Measurements from ENCODE around the gene TMEM151A.
"Not testable (repeated sequence)": the region's sequence is repeated elsewhere in the genome, so short reads cannot be mapped to it uniquely, and the experiment has no call there.

Gene TMEM151A

DNA sequence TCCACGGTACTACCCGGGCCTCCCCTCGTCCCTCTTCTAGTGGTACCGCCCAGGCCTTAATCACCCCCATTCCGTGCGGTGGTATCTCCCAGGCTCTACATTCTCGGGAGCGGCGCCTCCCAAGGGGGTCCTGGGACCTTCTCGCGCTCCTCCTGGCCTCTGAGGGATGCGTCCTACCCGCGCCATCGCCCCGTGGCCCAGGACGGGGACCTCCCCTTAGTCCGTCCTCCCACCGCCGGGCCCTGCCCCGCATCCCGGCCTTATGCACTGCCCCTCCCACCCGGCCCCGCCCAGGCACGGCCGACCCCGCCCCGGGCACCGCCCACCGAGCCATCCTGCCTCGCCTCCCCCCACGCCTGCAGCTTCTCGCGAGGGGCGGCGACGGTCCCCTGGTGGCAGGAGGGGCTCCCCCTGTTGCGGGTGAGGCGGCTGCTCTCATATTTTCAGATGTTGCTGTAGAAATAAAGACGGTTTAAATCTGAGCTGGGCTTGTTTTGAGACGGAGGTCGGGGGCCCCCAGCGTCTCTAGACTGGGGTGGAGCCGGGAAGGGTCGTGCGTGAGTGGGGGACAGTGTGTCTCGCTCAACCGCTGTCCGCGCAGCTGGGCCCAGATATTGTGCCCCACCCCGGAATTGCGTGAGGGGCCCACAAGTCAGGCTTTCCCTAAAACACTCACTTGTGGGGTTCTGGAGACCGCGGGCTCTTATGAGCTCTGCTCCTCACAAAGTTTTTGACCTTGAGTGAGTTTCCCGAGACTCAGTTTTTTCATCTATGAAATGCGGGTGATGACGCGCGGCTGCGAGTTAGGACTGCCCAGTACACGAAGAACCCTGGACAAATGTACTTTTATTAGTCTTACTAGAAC is 24.1 kb upstream of the TMEM151A start:
- DNase-seq = peak; percentile 86

GRCh38 chr11:66268244-66268951 is 23.3 kb upstream of the TMEM151A start, which contains the start of gene RAB1B:
RAB1B (plus strand) TSS chr11:66268639; CDS start chr11:66268680, 41 bp downstream.
- peak; percentile 100 for DNase-seq

- peak; percentile 72 for DNase-seq
Measured at GRCh38 chr11:66268952-66269905, 22.5 kb upstream of the TMEM151A start.

GRCh38 chr11:66271816-66272215 is 19.9 kb upstream of the TMEM151A start:
- DNase-seq = no peak

GRCh38 chr11:66272596-66272995 is 19.1 kb upstream of the TMEM151A start:
- no peak for DNase-seq

DNA sequence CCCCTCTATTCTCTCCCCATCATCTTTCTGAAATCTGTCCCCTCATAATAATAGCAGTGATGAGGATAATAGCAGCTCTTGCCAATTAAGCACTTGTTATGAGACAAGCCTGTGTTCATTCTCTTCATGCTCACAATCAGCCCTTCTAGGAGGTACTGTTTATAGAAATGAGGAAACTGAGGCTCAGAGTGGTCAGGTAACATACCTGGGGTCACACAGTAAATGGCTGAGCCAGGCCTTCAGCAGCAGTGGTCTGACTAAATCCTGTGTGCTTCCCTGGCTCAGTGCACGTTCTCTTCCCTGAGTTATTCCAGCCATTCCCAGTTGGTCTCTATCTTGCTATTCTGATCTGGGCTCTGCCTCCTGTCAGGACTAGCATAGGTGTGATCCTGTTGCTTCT is 17.5 kb upstream of the TMEM151A start:
- DNase-seq = no peak

DNA sequence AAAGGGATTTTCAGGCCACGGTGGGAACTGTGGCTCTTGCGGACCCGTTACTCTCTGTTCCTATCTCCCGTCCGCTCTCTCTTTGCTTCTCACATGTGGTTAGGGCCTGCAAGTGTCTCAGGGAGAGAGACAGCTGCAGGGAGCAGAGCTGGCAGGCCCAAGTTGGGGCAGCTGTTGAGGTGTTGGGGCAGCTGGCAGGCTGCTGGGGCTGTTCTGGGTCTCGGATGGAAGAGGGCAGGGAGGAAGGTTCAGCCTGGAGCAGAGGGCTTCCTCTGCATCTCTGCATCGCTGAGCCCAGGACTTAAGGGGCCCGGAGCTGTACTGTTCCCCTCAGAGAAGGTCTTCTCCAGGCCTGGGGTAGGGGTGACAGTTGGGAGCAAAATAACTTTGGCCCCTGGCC is 16.3 kb upstream of the TMEM151A start:
- no peak for DNase-seq

- no peak for DNase-seq
Measured at GRCh38 chr11:66275984-66276612, 15.6 kb upstream of the TMEM151A start.

GRCh38 chr11:66276619-66277018 is 15.1 kb upstream of the TMEM151A start:
- DNase-seq = not testable (repeated sequence)

GRCh38 chr11:66277064-66277463 is 14.6 kb upstream of the TMEM151A start:
- not testable (repeated sequence) for DNase-seq

GRCh38 chr11:66277471-66278362 is 14.0 kb upstream of the TMEM151A start, which contains the start of gene CNIH2:
CNIH2 (plus strand) TSS chr11:66278175; CDS start chr11:66278457, 282 bp downstream.
- DNase-seq = peak; percentile 37

GRCh38 chr11:66278363-66279091 is 13.2 kb upstream of the TMEM151A start:
- DNase-seq = no peak

GRCh38 chr11:66279092-66279734 is 12.5 kb upstream of the TMEM151A start:
- no peak for DNase-seq

GRCh38 chr11:66280428-66280827 is 11.3 kb upstream of the TMEM151A start:
- no peak for DNase-seq

DNA sequence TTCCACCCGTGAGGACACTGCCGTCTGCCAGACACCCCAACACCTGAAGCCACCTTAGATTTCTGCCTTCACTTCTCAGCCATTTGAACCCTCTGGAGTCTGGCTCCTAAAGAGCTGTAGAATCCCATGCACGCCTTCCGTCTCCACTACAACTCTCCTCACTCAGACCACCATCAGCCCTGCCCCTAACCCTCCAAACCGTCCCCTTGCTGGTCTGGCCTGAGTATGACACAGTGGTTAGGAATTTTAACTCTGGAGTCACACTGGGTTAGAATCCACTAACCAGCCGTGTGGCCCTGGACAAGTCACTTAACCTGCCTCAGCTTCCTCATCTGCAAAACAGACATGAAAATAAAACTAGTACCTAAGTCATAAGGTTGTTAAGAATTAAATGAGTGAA is 10.7 kb upstream of the TMEM151A start:
- DNase-seq = peak; percentile 39

DNA sequence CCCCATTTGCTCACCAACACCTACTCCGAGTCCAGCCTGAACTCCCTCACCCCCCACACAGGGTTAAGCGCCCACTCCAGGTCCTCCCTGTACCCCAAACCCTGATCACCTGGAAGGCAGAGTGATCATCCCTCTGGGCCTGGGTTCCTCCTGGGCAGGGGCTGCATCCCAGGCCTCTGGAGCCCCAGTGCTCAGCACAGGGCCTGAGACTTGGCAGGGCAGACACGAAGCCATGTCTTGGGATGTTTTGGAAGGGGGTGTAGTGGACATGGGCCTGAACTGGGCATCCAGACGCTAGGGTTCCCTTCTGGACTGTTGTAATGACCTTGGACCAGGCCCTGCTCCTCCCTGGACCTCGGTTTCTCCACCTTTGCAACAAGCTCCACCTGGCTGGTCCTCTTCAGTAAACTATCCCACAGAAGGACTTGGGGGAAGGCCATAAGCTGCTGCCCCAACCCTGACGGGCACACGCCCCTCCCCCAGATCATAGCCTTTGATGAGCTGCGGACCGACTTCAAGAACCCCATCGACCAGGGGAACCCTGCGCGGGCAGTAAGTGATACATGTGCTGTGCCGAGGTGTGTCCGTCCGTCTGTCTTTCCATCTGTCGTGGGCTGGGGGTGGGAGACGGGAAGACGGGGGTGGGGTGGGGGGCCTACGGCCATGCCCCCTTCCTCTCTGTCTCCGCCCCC is 9.8 kb upstream of the TMEM151A start:
- DNase-seq = no peak

DNA sequence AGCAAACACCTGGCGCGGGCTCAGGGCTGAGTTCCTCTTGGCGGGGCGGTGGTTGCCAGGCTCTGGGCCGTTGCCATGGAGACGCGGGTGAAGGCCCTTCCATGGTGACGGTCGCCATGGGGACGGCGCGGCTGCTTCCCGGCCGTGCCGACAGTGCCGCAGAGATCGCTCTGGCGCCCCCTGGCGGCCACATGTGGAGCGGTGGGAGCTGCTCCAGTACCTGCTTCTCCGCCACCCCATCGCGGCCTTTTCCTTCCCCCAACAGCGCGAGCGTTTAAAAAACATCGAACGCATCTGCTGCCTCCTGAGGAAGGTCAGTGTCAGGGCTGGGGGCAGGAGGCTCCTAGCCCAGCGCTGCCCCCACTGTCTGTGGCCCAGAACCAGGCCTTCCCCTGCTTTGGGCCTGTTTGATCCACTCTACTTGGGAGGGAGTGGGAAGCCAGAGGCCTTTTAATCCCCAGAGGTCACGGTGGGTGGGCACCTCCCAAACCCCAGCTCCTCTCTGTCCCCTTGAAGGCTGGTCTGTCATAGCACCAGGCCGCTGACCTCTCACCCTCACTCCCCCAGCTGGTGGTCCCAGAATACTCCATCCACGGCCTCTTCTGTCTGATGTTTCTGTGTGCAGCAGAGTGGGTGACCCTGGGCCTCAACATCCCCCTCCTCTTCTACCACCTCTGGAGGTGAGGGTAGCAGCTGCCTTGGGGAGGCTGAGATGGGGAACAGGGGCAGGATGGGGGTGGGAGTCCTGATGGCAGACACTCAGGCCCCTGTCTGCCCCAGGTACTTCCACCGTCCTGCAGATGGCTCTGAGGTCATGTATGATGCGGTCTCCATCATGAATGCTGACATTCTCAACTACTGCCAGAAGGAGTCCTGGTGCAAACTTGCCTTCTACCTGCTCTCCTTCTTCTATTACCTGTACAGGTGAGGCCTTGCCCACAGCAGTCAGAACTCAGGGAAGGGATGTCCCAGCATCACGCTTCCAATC is 8.9 kb upstream of the TMEM151A start:
- peak; percentile 91 for DNase-seq

Measured in EL (cell line).